Measurements from ENCODE around the gene NPIPA5. TPM values are rescaled to one million over a fixed set of nuclear protein-coding genes. Genes with fewer than 3 reads are reported as not detected.
A peak's percentile ranks its signal among the peaks of the same experiment; 100 is the strongest.
"Not testable (repeated sequence)": the region's sequence is repeated elsewhere in the genome, so short reads cannot be mapped to it uniquely, and the experiment has no call there.

The NPIPA5 gene
- 1 to 10 TPM in 1 of 2 donors, under 1 TPM in 1; 0.75 to 3.7 TPM for total RNA-seq
- polyA plus RNA-seq (2013, experiment 1 of 2), result 25.9 TPM
- polyA plus RNA-seq (2013, experiment 2 of 2), result 19.9 TPM
- long read RNA-seq, experiment 1, result 0 reads
- long read RNA-seq, experiment 2, result 0 reads
- long read RNA-seq, experiment 3, result 0 reads
- long read RNA-seq, experiment 4, result 0 reads

DNA sequence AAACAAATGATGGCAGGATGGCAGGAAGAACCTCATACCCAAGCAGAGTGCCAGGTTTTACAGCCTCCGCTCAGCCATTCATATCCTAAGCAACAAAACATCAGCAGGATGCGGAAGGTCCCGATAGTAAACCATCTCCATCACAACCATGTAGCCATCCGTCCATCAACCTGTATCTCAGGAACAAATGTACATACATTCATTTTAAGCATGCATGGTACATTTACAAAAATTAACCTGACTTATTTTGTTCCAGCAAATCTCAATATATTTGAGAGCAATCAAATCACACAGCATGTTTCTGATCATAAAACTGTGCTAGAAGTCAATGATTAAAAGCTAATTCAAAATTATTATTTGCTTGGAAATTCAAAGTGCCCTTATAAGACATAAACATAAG, at the start of gene NPIPA5:
Gene NPIPA5 (minus strand): TSS at position 101 of the 400 bp plus-strand sequence. CDS start 0 bp downstream, at position 101.
- H3K9me3 Mint-ChIP-seq; H3K4me1 Mint-ChIP-seq; H3K27me3 ChIP-seq (ENCODE audit: control insufficient read depth, insufficient read depth, low read length, poor library complexity, severe bottlenecking); H3K36me3 Mint-ChIP-seq (ENCODE audit: low read depth); DNase-seq; H3K27ac ChIP-seq (ENCODE audit: low read depth, low read length); H3K9ac ChIP-seq (ENCODE audit: extremely low read depth, low read length, poor library complexity, severe bottlenecking); H3K36me3 ChIP-seq (ENCODE audit: control insufficient read depth, insufficient read depth, low read length); H3K4me3 ChIP-seq (ENCODE audit: low read length); H3K9me3 ChIP-seq (ENCODE audit: control insufficient read depth, low read length); H3K27ac Mint-ChIP-seq; H3K27me3 Mint-ChIP-seq (ENCODE audit: insufficient read depth); H3K4me1 ChIP-seq (ENCODE audit: control insufficient read depth, insufficient read depth, low read length): not testable (repeated sequence)
- no CpG with 5 or more reads among the region's 4 CpGs for WGBS, 2 experiments (ENCODE audit: insufficient coverage in 1 of 2, insufficient read length in 1 of 2)
- peak within 1 kb of the TSS; percentile 21 for H3K4me3 Mint-ChIP-seq

DNA sequence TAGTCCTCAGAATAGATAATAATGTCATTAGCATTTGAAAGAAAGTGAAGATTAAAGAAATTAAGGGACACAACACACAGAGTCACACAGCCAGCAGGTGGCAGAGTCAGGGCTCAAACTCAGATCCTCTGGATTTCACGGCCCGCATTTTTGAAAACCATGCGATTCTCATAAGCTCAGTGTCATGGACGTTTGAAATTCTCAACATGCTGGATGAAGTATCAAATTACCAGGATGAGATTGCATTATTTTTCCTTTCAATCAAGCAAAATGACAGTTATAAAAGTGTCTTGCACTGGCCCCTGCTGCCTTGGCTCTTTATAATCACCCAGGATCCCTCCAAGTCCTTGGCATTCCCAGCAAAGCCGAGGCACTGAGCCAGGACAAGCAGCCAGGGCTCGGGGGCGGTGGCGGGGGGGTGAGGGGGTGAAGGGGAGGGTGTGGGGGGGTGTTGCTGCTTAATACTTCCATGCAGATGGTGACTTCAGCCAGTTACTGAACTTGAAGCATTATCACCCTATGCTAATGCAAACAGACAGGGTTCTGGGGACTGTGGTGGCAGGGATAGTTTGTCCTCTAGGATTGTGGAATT, 49.6 kb upstream of the NPIPA5 start:
- peak; percentile 61 for DNase-seq
- Mint-ChIP-seq H3K27ac (no peak overlapping the region), H3K4me3 (no peak overlapping the region), H3K9me3 (no peaks in the 10 kb centered on the region), H3K27me3 (ENCODE audit: insufficient read depth) (no peaks in the 10 kb centered on the region), H3K4me1 (no peaks in the 10 kb centered on the region), H3K36me3 (ENCODE audit: low read depth) (no peaks in the 10 kb centered on the region)
- no peak overlapping the region for H3K4me3 ChIP-seq (ENCODE audit: low read length)
- WGBS, 2 experiments (ENCODE audit: insufficient coverage in 1 of 2, insufficient read length in 1 of 2), result 79 to 87% methylated on average over 4 of the region's 8 CpGs
- H3K36me3 ChIP-seq (ENCODE audit: control insufficient read depth, insufficient read depth, low read length), result no peaks in the 10 kb centered on the region
- H3K9me3 ChIP-seq (ENCODE audit: control insufficient read depth, low read length), result no peaks in the 10 kb centered on the region
- H3K27me3 ChIP-seq (ENCODE audit: control insufficient read depth, insufficient read depth, low read length, poor library complexity, severe bottlenecking), result no peaks in the 10 kb centered on the region
- no peak overlapping the region for H3K9ac ChIP-seq (ENCODE audit: extremely low read depth, low read length, poor library complexity, severe bottlenecking)
- no peaks in the 10 kb centered on the region for H3K4me1 ChIP-seq (ENCODE audit: control insufficient read depth, insufficient read depth, low read length)
- H3K27ac ChIP-seq (ENCODE audit: low read depth, low read length), result no peak overlapping the region
- TF ChIP-seq, protein P1, sequence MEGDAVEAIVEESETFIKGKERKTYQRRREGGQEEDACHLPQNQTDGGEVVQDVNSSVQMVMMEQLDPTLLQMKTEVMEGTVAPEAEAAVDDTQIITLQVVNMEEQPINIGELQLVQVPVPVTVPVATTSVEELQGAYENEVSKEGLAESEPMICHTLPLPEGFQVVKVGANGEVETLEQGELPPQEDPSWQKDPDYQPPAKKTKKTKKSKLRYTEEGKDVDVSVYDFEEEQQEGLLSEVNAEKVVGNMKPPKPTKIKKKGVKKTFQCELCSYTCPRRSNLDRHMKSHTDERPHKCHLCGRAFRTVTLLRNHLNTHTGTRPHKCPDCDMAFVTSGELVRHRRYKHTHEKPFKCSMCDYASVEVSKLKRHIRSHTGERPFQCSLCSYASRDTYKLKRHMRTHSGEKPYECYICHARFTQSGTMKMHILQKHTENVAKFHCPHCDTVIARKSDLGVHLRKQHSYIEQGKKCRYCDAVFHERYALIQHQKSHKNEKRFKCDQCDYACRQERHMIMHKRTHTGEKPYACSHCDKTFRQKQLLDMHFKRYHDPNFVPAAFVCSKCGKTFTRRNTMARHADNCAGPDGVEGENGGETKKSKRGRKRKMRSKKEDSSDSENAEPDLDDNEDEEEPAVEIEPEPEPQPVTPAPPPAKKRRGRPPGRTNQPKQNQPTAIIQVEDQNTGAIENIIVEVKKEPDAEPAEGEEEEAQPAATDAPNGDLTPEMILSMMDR (conservative IDR thresholded peaks at IDR 0.05), result peak; percentile 76

DNA sequence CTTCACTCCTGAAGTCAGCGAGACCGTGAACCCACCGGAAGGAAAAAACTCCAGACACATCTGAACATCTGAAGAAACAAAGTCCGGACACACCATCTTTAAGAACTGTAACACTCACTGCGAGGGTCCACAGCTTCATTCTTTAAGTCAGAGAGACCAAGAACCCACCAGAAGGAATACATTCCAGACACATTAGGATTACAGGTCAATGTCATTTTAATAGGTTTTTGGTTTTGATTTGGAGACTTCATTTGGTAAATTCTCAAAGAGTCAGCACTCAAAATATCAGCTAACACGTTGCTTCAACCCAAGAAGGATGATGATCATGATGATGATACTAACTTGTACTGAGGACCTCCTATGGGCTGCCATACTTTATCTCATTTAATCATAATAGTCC, 48.7 kb upstream of the NPIPA5 start:
- no peak for DNase-seq
- no peaks in the 10 kb centered on the region for H3K4me1 ChIP-seq (ENCODE audit: control insufficient read depth, insufficient read depth, low read length)
- no peak overlapping the region for H3K9ac ChIP-seq (ENCODE audit: extremely low read depth, low read length, poor library complexity, severe bottlenecking)
- no peak overlapping the region for H3K4me3 Mint-ChIP-seq
- H3K27me3 ChIP-seq (ENCODE audit: control insufficient read depth, insufficient read depth, low read length, poor library complexity, severe bottlenecking), result no peaks in the 10 kb centered on the region
- TF ChIP-seq, protein P1 (conservative IDR thresholded peaks at IDR 0.05), result no peak
- WGBS, 2 experiments (ENCODE audit: insufficient coverage in 1 of 2, insufficient read length in 1 of 2), result 61 to 81% methylated on average over 3 to 6 of the region's 6 CpGs
- H3K9me3 Mint-ChIP-seq, result no peaks in the 10 kb centered on the region
- no peaks in the 10 kb centered on the region for H3K36me3 ChIP-seq (ENCODE audit: control insufficient read depth, insufficient read depth, low read length)
- no peaks in the 10 kb centered on the region for H3K36me3 Mint-ChIP-seq (ENCODE audit: low read depth)
- H3K4me3 ChIP-seq (ENCODE audit: low read length), result no peak overlapping the region
- H3K4me1 Mint-ChIP-seq, result no peaks in the 10 kb centered on the region
- no peak overlapping the region for H3K27ac ChIP-seq (ENCODE audit: low read depth, low read length)
- H3K27ac Mint-ChIP-seq, result no peak overlapping the region
- H3K27me3 Mint-ChIP-seq (ENCODE audit: insufficient read depth), result no peaks in the 10 kb centered on the region
- no peaks in the 10 kb centered on the region for H3K9me3 ChIP-seq (ENCODE audit: control insufficient read depth, low read length)

Data from endodermal cell (in vitro differentiated cells).